Endothelial cell of umbilical vein (primary cell): ENCODE data around the gene NXPH4. TPM values are rescaled to one million over a fixed set of nuclear protein-coding genes. Genes with fewer than 3 reads are reported as not detected.

Experiments used
- BruUV-seq: library from RNA; stranded (reverse); fragments of 400-500 nt; replicated peaks from 2 replicates; lab custom pipeline; 2021; lab: Mats Ljungman, UMichigan
- CTCF ChIA-PET: fragments of 300-600, 350-600 bp; sonication (Branson Sonifier 250); formaldehyde crosslinking; loops from one replicate; lab custom pipeline; 2021; ENCODE audit warnings: antibody characterized with exemption, inconsistent platforms; lab: Charles Lee
- POLR2A ChIA-PET: fragments of 300-600, 350-600 bp; sonication (Branson Sonifier 250); formaldehyde crosslinking; loops from one replicate; lab custom pipeline; 2021; ENCODE audit warnings: antibody characterized with exemption, inconsistent platforms; lab: Charles Lee
- DNase-seq: peaks from one replicate; pipeline ENCODE4 v3.0.0-alpha.2; 2011; ENCODE audit warnings: low read depth, low spot score
- FAIRE-seq: peaks from 2 replicates; lab custom pipeline; 2011; peaks lifted over from hg19 to GRCh38; lab: Jason Lieb, UNC
- H2AFZ ChIP-seq: 2 replicates; pipeline ENCODE4 v1.6.0; 2012; ENCODE audit warnings: low read depth, low read length, control low read depth, inconsistent platforms
- H3K27ac ChIP-seq: 2 replicates; pipeline ENCODE4 v1.5.1; 2011; ENCODE audit warnings: low read depth, mild to moderate bottlenecking, control low read depth, low read length, moderate library complexity; ENCODE audit not compliant: insufficient read depth
- H3K27me3 ChIP-seq, 2 experiments: 2 replicates each; pipeline versions ENCODE4 v1.6.0 to v1.6.1; 2011; ENCODE audit warnings: low read length in 2 of 2, mixed read lengths in 1 of 2; ENCODE audit not compliant: control insufficient read depth in 2 of 2, insufficient read depth in 2 of 2
- H3K36me3 ChIP-seq, 2 experiments: 2 replicates in 1 of 2; 3 replicates in 1 of 2; pipeline ENCODE4 v1.5.1; 2011; ENCODE audit warnings: low read length in 2 of 2, mild to moderate bottlenecking in 1 of 2, moderate library complexity in 1 of 2; ENCODE audit not compliant: control insufficient read depth in 2 of 2, insufficient read depth in 2 of 2; ENCODE audit errors: extremely low read depth in 1 of 2
- H3K4me1 ChIP-seq: 3 replicates; pipeline ENCODE4 v1.5.1; 2011; ENCODE audit warnings: mild to moderate bottlenecking, low read length; ENCODE audit not compliant: control insufficient read depth, insufficient read depth; ENCODE audit errors: extremely low read depth
- H3K4me2 ChIP-seq: 2 replicates; pipeline ENCODE4 v1.6.1; 2011; ENCODE audit warnings: low read length, control low read depth, mixed read lengths; ENCODE audit not compliant: insufficient read depth
- H3K4me3 ChIP-seq, 3 experiments: fragments of 200-600 bp in 1 of 3; sonication (generic), shearing (Covaris generic) in 1 of 3; replicated peaks in 1 of 3; 2 replicates each; pipeline ENCODE4 v1.5.1; 2011 to 2016; ENCODE audit warnings: control low read depth in 3 of 3, low read length in 3 of 3, mild to moderate bottlenecking in 2 of 3, inconsistent platforms in 1 of 3, low read depth in 1 of 3, moderate library complexity in 1 of 3; ENCODE audit not compliant: insufficient read depth in 1 of 3
- H3K79me2 ChIP-seq: 2 replicates; pipeline ENCODE4 v1.6.0; 2012; ENCODE audit warnings: low read length, inconsistent platforms; ENCODE audit not compliant: control insufficient read depth, insufficient read depth
- H3K9ac ChIP-seq: replicated peaks from 2 replicates; pipeline ENCODE3; 2011; ENCODE audit warnings: low read length, control low read depth; ENCODE audit not compliant: insufficient read depth; ENCODE audit errors: extremely low read depth
- H3K9me1 ChIP-seq: replicated peaks from 3 replicates; pipeline ENCODE4 v1.6.0; 2011; ENCODE audit warnings: mild to moderate bottlenecking, low read length; ENCODE audit not compliant: control insufficient read depth, insufficient read depth; ENCODE audit errors: extremely low read depth
- H3K9me3 ChIP-seq: replicated peaks from 2 replicates; pipeline ENCODE4 v1.5.1; 2012; ENCODE audit warnings: low read length, inconsistent platforms; ENCODE audit not compliant: control insufficient read depth, insufficient read depth
- H4K20me1 ChIP-seq: replicated peaks from 2 replicates; pipeline ENCODE3; 2011; ENCODE audit warnings: mild to moderate bottlenecking, low read length; ENCODE audit not compliant: control insufficient read depth, insufficient read depth; ENCODE audit errors: extremely low read depth
- CTCF ChIP-seq, 2 donors: IDR thresholded peaks; 1 replicate in 1 of 2; 2 replicates in 1 of 2; pipeline ENCODE4 v1.5.1; 2011; ENCODE audit warnings: low read length in 2 of 2, mild to moderate bottlenecking in 2 of 2, moderate library complexity in 2 of 2, control low read depth in 1 of 2, inconsistent platforms in 1 of 2, low read depth in 1 of 2; ENCODE audit not compliant: insufficient read depth in 1 of 2; ENCODE audit errors: extremely low read depth in 1 of 2
- EZH2 ChIP-seq: IDR thresholded peaks from 2 replicates; pipeline ENCODE4 v1.6.1; 2012; ENCODE audit warnings: borderline replicate concordance, low read depth, mild to moderate bottlenecking, moderate library complexity, low read length, inconsistent platforms; ENCODE audit not compliant: severe bottlenecking
- FOS ChIP-seq: IDR thresholded peaks from 2 replicates; pipeline ENCODE4 v1.6.1; 2011; ENCODE audit warnings: mild to moderate bottlenecking, low read length, moderate library complexity, borderline replicate concordance; ENCODE audit not compliant: insufficient read depth
- GATA2 ChIP-seq: IDR thresholded peaks from 2 replicates; pipeline ENCODE4 v1.7.0; 2011; ENCODE audit warnings: low read depth, mild to moderate bottlenecking, moderate library complexity, mixed read lengths, low read length; ENCODE audit not compliant: insufficient read length, insufficient read depth
- JUN ChIP-seq: IDR thresholded peaks from 2 replicates; pipeline ENCODE4 v1.6.1; 2011; ENCODE audit warnings: borderline replicate concordance, low read depth; ENCODE audit not compliant: insufficient read length, insufficient read depth
- MAX ChIP-seq: IDR thresholded peaks from 2 replicates; pipeline ENCODE4 v1.6.1; 2011; ENCODE audit not compliant: insufficient read depth, insufficient read length
- MYC ChIP-seq: IDR thresholded peaks from one replicate; pipeline ENCODE4 v1.6.1; 2011; ENCODE audit warnings: mild to moderate bottlenecking, low read depth, low read length
- POLR2A ChIP-seq: IDR thresholded peaks from 2 replicates; pipeline ENCODE4 v1.6.1; 2012; ENCODE audit warnings: low read depth, mild to moderate bottlenecking, control low read depth, low read length
- POLR2AphosphoS5 ChIP-seq: IDR thresholded peaks from 2 replicates; pipeline ENCODE4 v1.6.1; 2012; ENCODE audit warnings: low read depth, mild to moderate bottlenecking, control low read depth, low read length, moderate library complexity; ENCODE audit not compliant: insufficient read depth
- dilution Hi-C: fragments of 300-500 bp; cut with MboI; formaldehyde crosslinking; loops from one replicate; pipeline ENCODE4 v1.15.0; 2019; ENCODE audit warnings: low sequenced_read_pairs; ENCODE audit not compliant: extremely low pct_ligation_motif_present
- intact Hi-C: fragments of 100-400 bp; cut with micrococcal nuclease; formaldehyde crosslinking; loops from one replicate; pipeline ENCODE4 v1.10.0; 2022
- polyA plus RNA-seq, 4 experiments: library from polyadenylated mRNA; depleted of rRNA in 3 of 4; stranded (reverse) in 3 of 4; unstranded in 1 of 4; fragments of >200 nt; gene quantifications; 2 replicates each; pipeline versions ENCODE4 v1.2.1 to v1.2.3, GENCODE V29; 2011 to 2012; ENCODE audit warnings: missing spikeins in 1 of 4
- total RNA-seq: library from RNA; stranded (reverse); gene quantifications from 2 replicates; pipeline ENCODE4 v1.2.3, GENCODE V29; 2021

NXPH4 gene
- total and polyA plus RNA-seq, 2 donors (not counting 3 experiments of a cell fraction or from before 2014, with no cell fraction given) = 0.07 TPM; not detected in 1

GRCh38 chr12:57215065-57215464, 1.5 kb upstream of the NXPH4 start:
- Histone ChIP-seq H3K9ac (no peak overlapping the region), H3K4me2 (no peak overlapping the region), H3K27ac (no peak overlapping the region), H3K4me3 (no peak overlapping the region), H3K36me3 (no peaks in the 10 kb centered on the region), H2AFZ (no peak overlapping the region), H3K4me1 (peaks cover 2% of the 10 kb centered on the region), H3K9me3 (no peaks in the 10 kb centered on the region), H3K79me2 (no peaks in the 10 kb centered on the region), H4K20me1 (no peaks in the 10 kb centered on the region), H3K9me1 (no peaks in the 10 kb centered on the region), H3K27me3 (peaks cover 54 to 60% of the 10 kb centered on the region in 2 experiments)
- dilution Hi-C loops (no loop called here), intact Hi-C loops (no loop called here)
- FAIRE-seq = no peak
- no TSS peak for BruUV-seq
- DNase-seq = no peak
- ChIA-PET CTCF (interaction anchor here (1.2 to 4.7 kb wide), 3 partner anchors 15 to 63 kb away, joined by 3 to 214 read pairs (median 54); partner anchors contain the start of gene SHMT2), POLR2A (no interaction called here)
- no peak for TF ChIP-seq MYC
- no peak for TF ChIP-seq FOS
- no peak for TF ChIP-seq CTCF (IDR thresholded peaks at IDR 0.05; ENCODE audit: extremely low read depth in 1 of 2, insufficient read depth in 1 of 2, low read depth in 1 of 2, low read length in 2 of 2)
- TF ChIP-seq GATA2 = no peak
- no peak for TF ChIP-seq POLR2AphosphoS5
- no peak for TF ChIP-seq EZH2
- no peak for TF ChIP-seq JUN
- no peak for TF ChIP-seq MAX
- no peak for TF ChIP-seq POLR2A
